GM23338 (cell line): ENCODE data around the gene PRDM7. TPM values are rescaled to one million over a fixed set of nuclear protein-coding genes. Genes with fewer than 3 reads are reported as not detected.
A peak's percentile ranks its signal among the peaks of the same experiment; 100 is the strongest.

Experiments used
- ATAC-seq: fragments of 200-7000 bp; cut with Tn5 transposase; 3 replicates; pipeline ENCODE4 v1.9.1; 2020
- DNase-seq: peaks from one replicate; pipeline ENCODE4 v3.0.0-alpha.2; 2015; ENCODE audit warnings: low spot score
- H2AFZ ChIP-seq: fragments of 200-600 bp; sonication (generic); 2 replicates; pipeline ENCODE4 v1.8.0; 2016; ENCODE audit warnings: antibody characterized with exemption, mild to moderate bottlenecking, moderate library complexity
- H3F3A ChIP-seq: fragments of 200-600 bp; sonication (generic); replicated peaks from 2 replicates; pipeline ENCODE4 v1.8.0; 2017; ENCODE audit warnings: antibody characterized with exemption, mixed run types, low read depth
- H3K27ac ChIP-seq: fragments of 200-600 bp; sonication (generic); 2 replicates; pipeline ENCODE4 v1.6.1; 2016; ENCODE audit warnings: low read depth
- H3K27me3 ChIP-seq: fragments of 200-600 bp; sonication (generic); 2 replicates; pipeline ENCODE4 v1.8.0; 2016; ENCODE audit warnings: mild to moderate bottlenecking, mixed run types, moderate library complexity; ENCODE audit not compliant: insufficient read depth
- H3K36me3 ChIP-seq: fragments of 200-600 bp; sonication (generic); 2 replicates; pipeline ENCODE4 v1.8.0; 2016; ENCODE audit warnings: mild to moderate bottlenecking; ENCODE audit not compliant: insufficient read depth
- H3K4me1 ChIP-seq: fragments of 200-600 bp; sonication (generic); 2 replicates; pipeline ENCODE4 v1.8.0; 2016; ENCODE audit warnings: mild to moderate bottlenecking, moderate library complexity; ENCODE audit not compliant: insufficient read depth
- H3K4me2 ChIP-seq: fragments of 200-600 bp; sonication (generic); 2 replicates; pipeline ENCODE4 v1.7.1; 2017; ENCODE audit warnings: mixed run types
- H3K4me3 ChIP-seq: fragments of 200-600 bp; sonication (generic); 2 replicates; pipeline ENCODE4 v1.6.1; 2016; ENCODE audit warnings: mixed run types
- H3K79me2 ChIP-seq: fragments of 200-600 bp; sonication (generic); replicated peaks from 2 replicates; pipeline ENCODE4 v1.8.0; 2017; ENCODE audit warnings: mild to moderate bottlenecking; ENCODE audit not compliant: insufficient read depth
- H3K9me2 ChIP-seq: fragments of 200-600 bp; sonication (generic); 2 replicates; pipeline ENCODE4 v1.8.0; 2017; ENCODE audit not compliant: insufficient read depth
- H4K20me1 ChIP-seq: fragments of 200-600 bp; sonication (generic); replicated peaks from 2 replicates; pipeline ENCODE4 v1.8.0; 2017; ENCODE audit warnings: mild to moderate bottlenecking; ENCODE audit not compliant: insufficient read depth
- H3K27ac Mint-ChIP-seq: 2 replicates; pipeline ENCODE4 v1.8.0; 2020; ENCODE audit warnings: inconsistent platforms, mild to moderate bottlenecking, moderate library complexity, mixed read lengths
- H3K27me3 Mint-ChIP-seq: 3 replicates; pipeline ENCODE4 v1.8.0; 2022; ENCODE audit warnings: low read depth, mild to moderate bottlenecking, moderate library complexity, mixed read lengths, inconsistent platforms; ENCODE audit not compliant: insufficient read depth, poor library complexity
- H3K36me3 Mint-ChIP-seq: 3 replicates; pipeline ENCODE4 v1.8.0; 2021; ENCODE audit warnings: low read depth, mild to moderate bottlenecking, inconsistent platforms, moderate library complexity, mixed read lengths
- H3K4me1 Mint-ChIP-seq: 3 replicates; pipeline ENCODE4 v1.8.0; 2020; ENCODE audit warnings: mild to moderate bottlenecking, inconsistent platforms, mixed read lengths
- H3K4me3 Mint-ChIP-seq: 3 replicates; pipeline ENCODE4 v1.8.0; 2021; ENCODE audit warnings: moderate library complexity, mild to moderate bottlenecking, inconsistent platforms, mixed read lengths
- H3K9me3 Mint-ChIP-seq: 3 replicates; pipeline ENCODE4 v1.8.0; 2020; ENCODE audit warnings: moderate library complexity, mild to moderate bottlenecking, inconsistent platforms, mixed read lengths
- CREB1 ChIP-seq: fragments of 250-450 bp; sonication (Bioruptor Pico); IDR thresholded peaks from 2 replicates; pipeline ENCODE4 v1.5.0; 2020; ENCODE audit warnings: low read depth, mild to moderate bottlenecking, moderate library complexity
- CTCF ChIP-seq, 2 experiments: fragments of 200-600 bp in 1 of 2; sonication (generic) in 1 of 2; conservative IDR thresholded peaks; 2 replicates each; pipeline versions ENCODE4 v1.5.1 to v1.6.1; 2016 to 2017; ENCODE audit warnings: antibody characterized with exemption in 2 of 2, low read depth in 2 of 2, mild to moderate bottlenecking in 2 of 2, moderate library complexity in 1 of 2
- EZH2phosphoT487 ChIP-seq: fragments of 200-600 bp; sonication (generic); IDR thresholded peaks from one replicate; pipeline ENCODE4 v1.8.1; 2018; ENCODE audit warnings: antibody characterized with exemption; ENCODE audit not compliant: unreplicated experiment
- JUNB ChIP-seq: IDR thresholded peaks from one replicate; pipeline ENCODE4 v1.6.1; 2016; ENCODE audit warnings: antibody characterized with exemption; ENCODE audit not compliant: unreplicated experiment
- NANOG ChIP-seq: IDR thresholded peaks from 2 replicates; pipeline ENCODE4 v1.6.1; 2016; ENCODE audit warnings: antibody characterized with exemption, borderline replicate concordance
- STAT1 ChIP-seq: IDR thresholded peaks from one replicate; pipeline ENCODE4 v1.6.1; 2016; ENCODE audit warnings: antibody characterized with exemption; ENCODE audit not compliant: unreplicated experiment
- ZNF114 ChIP-seq: fragments of 250-450 bp; sonication (Bioruptor Pico); IDR thresholded peaks from 2 replicates; pipeline ENCODE4 v1.5.0; 2020; ENCODE audit warnings: mild to moderate bottlenecking, moderate library complexity
- ZNF331 ChIP-seq: fragments of 250-450 bp; sonication (Bioruptor Pico); IDR thresholded peaks from 2 replicates; pipeline ENCODE4 v1.5.0; 2020; ENCODE audit warnings: low read depth, mild to moderate bottlenecking, moderate library complexity
- ZNF462 ChIP-seq: fragments of 250-450 bp; sonication (Bioruptor Pico); IDR thresholded peaks from 2 replicates; pipeline ENCODE4 v1.5.0; 2020; ENCODE audit warnings: mild to moderate bottlenecking, moderate library complexity
- polyA plus RNA-seq: library from polyadenylated mRNA; unstranded; fragments of >200 nt; fragmentation: Nextera tagmentation; extraction: Ambion mirVana; gene quantifications from 2 replicates; pipeline ENCODE4 v1.2.1, GENCODE V29; 2016
- total RNA-seq: library from RNA; depleted of rRNA; stranded (reverse); fragments of >200 nt; shearing (Covaris generic); gene quantifications from 2 replicates; pipeline ENCODE4 v1.2.3, GENCODE V29; 2014
- TF ChIP-seq, protein P1 (sequence below): IDR thresholded peaks from one replicate; pipeline ENCODE4 v1.6.1; 2018; ENCODE audit warnings: antibody characterized with exemption; ENCODE audit not compliant: unreplicated experiment

PRDM7 gene
- total and polyA plus RNA-seq, 2 experiments from 2014 or later, result 0.08 TPM; not detected in 1

GRCh38 chr16:90035902-90036301 lies 41.2 kb downstream of the PRDM7 start:
- Mint-ChIP-seq H3K27ac (peak overlapping the region; percentile 72; the same call in 1 of the 2 replicates), H3K27me3 (peaks cover 13% of the 10 kb centered on the region), H3K4me3 (no peak overlapping the region), H3K36me3 (peaks cover 74% of the 10 kb centered on the region), H3K4me1 (peaks cover 7% of the 10 kb centered on the region), H3K9me3 (no peaks in the 10 kb centered on the region; the same call in 2 of the 3 replicates)
- Histone ChIP-seq H3K36me3 (no peaks in the 10 kb centered on the region; the same call in 1 of the 2 replicates), H3K4me2 (no peak overlapping the region), H2AFZ (no peak overlapping the region), H3K27ac (peak overlapping the region; percentile 79; the same call in 1 of the 2 replicates), H3K27me3 (no peaks in the 10 kb centered on the region), H3F3A (0 out of 2 replicates have a peak, but pooled peaks cover 2% of the 10 kb centered on the region), H4K20me1 (no peaks in the 10 kb centered on the region), H3K4me3 (no peak overlapping the region), H3K4me1 (no peaks in the 10 kb centered on the region), H3K79me2 (no peaks in the 10 kb centered on the region), H3K9me2 (no peaks in the 10 kb centered on the region)
- DNase-seq (peak; percentile 37), ATAC-seq (peak; percentile 66)
- TF ChIP-seq ZNF331 (CRISPR knock-in tag) (no peak), ZNF114 (CRISPR knock-in tag) (no peak), ZNF462 (CRISPR knock-in tag) (no peak), JUNB (no peak), STAT1 (no peak), EZH2phosphoT487 (no peak), NANOG (no peak), CTCF (conservative IDR thresholded peaks at IDR 0.05; ENCODE audit: low read depth in 2 of 2) (no peak), CREB1 (CRISPR knock-in tag) (no peak)
- TF ChIP-seq, protein P1, sequence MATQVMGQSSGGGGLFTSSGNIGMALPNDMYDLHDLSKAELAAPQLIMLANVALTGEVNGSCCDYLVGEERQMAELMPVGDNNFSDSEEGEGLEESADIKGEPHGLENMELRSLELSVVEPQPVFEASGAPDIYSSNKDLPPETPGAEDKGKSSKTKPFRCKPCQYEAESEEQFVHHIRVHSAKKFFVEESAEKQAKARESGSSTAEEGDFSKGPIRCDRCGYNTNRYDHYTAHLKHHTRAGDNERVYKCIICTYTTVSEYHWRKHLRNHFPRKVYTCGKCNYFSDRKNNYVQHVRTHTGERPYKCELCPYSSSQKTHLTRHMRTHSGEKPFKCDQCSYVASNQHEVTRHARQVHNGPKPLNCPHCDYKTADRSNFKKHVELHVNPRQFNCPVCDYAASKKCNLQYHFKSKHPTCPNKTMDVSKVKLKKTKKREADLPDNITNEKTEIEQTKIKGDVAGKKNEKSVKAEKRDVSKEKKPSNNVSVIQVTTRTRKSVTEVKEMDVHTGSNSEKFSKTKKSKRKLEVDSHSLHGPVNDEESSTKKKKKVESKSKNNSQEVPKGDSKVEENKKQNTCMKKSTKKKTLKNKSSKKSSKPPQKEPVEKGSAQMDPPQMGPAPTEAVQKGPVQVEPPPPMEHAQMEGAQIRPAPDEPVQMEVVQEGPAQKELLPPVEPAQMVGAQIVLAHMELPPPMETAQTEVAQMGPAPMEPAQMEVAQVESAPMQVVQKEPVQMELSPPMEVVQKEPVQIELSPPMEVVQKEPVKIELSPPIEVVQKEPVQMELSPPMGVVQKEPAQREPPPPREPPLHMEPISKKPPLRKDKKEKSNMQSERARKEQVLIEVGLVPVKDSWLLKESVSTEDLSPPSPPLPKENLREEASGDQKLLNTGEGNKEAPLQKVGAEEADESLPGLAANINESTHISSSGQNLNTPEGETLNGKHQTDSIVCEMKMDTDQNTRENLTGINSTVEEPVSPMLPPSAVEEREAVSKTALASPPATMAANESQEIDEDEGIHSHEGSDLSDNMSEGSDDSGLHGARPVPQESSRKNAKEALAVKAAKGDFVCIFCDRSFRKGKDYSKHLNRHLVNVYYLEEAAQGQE, result no peak
